G401.6 (cell line): Measurements from ENCODE around the gene ATP10D.

Source experiments
- FAIRE-seq: peaks from 2 replicates; lab custom pipeline; 2012; peaks lifted over from hg19 to GRCh38; lab: Jason Lieb, UNC

Gene ATP10D

DNA sequence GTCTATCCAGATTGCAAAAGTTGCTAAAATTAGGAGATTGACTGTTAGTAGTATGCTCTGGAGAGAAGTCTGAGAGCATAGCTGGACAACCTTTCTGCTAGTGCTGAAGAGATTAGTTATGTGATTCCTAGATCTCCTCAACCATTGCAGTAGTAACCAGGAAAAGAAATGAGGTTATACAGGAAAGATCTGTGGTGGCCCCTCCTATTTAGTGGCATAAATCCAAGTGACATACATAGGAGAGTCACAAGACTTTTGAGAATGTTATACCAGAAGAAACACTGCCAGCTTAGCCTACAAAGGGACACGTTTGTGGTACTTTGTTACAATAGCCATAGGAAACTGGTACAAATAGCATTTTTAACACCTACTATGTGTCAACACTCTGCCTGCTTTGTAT is 105.2 kb downstream of the ATP10D start:
- no peak for FAIRE-seq

DNA sequence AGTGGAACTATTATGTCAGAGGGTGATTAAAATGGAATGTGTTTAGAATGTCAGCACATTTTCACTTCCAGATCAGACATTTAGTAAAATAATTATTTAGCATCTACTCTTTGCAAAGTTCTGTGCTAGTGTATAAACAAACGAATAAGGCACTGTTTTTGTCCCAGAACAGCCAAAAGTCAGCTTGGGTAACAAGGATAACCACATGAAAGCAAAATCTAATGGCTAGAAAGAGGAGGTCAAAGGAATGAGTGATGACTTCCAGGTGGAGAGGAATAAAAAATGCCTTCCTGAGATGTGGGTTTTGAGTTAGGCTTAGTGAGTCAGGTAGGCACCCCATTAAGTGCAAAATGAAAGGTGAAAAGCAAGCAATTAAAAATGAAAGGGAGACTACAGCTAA is 112.6 kb downstream of the ATP10D start:
- FAIRE-seq = no peak

DNA sequence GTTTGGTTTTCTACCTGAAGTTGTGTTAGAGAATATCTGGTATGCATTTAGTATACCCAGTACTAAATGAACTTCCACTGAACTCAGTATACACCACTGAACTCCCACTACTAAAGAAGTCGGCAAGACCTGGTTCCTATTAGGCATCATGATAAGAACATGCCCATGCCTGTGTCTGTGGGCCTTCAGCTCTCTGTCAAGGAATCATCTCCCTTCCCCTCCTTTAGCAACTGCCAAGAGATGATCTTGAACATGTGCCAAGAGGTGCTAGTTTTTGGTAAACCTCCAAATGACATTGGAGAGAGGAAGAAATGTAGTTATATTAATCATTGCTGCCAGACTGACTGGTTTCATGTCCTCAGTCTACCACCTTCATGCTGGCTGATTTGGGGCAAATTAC is 113.2 kb downstream of the ATP10D start:
- FAIRE-seq = no peak

DNA sequence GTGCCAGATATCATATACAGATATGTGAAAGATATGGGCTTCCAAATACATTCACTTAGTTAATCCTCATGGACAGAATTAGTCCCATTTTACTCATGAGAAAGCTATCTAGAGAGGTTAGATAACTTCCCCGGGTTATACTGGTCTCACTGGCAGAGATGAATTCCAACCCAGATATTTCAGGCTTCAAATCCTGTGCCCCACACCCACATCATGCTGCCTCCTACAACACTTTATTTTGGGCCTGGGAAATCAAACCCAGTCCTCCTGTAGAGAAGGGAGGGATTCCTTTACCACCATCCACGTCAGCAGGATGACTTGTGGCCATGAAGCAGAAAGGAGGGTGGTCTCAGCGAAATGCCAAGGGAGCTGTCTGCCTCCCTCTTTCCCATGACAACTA is 113.8 kb downstream of the ATP10D start:
- FAIRE-seq = no peak

DNA sequence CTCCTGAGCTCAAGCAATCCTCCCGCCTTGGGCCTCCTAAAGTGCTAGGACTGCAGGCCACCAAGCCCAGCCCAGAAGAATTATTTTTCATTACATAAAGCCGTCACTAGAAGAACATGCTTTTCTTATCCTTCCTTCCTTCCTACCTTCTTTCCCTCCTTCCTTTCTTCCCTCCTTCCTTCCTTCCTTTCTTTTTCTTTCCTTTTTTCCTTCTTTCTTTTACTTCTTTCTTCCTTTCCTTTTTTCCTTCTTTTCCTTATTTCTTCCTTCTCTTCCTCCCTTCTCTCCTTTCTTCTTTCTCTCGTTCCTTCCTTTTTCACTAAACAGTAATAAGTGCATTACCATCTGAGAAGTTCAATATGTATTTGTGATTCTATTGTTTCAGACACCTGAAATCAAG is 121.4 kb downstream of the ATP10D start:
- FAIRE-seq = no peak

DNA sequence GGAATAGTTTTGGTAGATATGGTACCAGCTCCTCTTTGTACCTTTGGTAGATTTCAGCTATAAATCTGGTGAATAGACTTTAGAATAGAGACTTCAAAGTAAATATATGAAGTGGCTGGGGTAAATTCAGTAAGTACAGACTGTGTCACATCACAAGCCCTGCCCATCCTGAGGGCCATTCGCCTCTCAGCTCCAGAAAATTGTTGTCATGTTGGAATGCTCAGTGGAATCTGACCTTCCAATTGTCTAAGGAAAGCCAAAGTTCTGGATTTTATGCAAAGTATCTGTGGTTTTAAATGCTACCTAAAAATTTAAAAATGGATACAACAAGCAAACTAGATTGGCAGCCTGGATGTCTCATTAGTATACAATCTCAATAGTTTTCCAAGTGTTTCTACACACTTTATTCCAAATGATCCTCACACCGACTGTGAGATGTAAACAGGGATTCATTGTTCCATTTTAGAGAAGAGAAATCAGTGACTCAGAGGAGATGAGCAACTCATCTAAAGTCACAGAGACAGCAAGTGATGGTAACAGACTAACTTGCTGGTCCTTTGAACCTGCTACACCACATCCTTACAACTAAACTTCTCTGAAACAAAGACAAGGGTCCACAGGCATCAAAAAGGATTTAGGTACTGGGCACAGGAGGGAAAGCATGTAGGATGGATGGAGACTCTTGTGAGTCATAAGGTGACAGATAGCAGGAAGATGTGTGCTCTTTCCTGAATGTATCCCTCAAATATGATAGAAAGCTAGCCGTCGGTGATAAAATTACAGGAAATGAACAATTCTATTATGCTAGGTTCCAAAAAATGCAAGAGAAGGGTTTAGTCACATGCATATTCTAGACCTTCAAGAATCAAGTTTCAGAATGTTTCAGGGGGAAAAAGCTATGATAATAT is 127.3 kb downstream of the ATP10D start:
- no peak for FAIRE-seq

DNA sequence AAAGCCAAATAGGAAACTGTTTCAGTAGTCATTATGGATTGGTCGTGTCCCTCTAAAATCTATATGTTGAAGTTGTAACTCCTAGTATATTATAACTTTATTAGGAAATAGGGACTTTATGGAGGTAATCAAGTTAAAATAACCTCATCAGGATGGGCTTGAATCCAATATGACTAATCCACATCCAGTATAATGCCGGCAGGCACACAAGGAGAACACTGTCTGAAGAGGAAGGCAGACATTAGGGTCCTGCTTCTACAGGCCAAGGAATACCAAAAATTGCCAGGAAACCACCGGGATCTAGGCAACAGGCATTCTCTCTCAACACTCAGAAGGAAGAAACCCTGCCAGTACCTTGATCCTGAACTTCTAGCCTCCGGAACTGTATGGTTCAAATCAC is 130.3 kb downstream of the ATP10D start:
- no peak for FAIRE-seq

DNA sequence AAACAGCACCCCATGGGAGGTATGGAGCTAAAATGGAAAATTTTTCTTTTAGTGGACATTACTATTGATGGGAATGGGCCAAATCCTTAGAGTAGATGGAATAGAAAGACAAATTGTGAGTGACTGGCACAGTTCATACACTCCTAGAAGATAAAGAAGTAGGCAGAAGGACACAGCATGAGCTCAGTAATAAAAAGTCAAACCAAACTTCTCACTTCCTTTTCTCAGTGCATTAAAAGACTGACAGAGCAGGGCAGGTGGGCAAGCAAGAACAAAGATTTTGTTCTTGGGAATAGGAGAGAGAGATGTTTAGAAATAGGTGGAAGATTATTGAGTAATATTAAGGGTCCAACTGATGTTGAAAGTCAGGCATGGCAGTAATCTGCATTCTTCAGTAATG is 132.5 kb downstream of the ATP10D start:
- FAIRE-seq = no peak

DNA sequence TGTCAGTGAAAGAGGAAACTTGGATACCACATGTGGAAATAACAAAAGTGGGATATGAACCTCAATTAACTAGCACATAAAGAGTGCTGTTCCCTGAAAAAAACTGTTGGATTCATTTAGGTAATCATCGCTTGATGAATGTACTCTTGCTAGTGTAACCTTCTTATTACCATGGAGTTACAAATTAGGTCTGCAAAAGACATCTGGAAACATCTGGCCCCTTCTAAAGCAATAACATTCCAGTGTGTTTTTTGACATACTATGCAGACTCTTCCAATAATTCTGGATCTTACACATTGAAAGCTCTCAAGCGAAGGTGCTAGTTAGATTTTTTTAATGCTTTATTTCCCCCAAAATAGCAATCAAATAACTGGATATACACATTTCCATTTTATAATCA is 134.6 kb downstream of the ATP10D start:
- no peak for FAIRE-seq

DNA sequence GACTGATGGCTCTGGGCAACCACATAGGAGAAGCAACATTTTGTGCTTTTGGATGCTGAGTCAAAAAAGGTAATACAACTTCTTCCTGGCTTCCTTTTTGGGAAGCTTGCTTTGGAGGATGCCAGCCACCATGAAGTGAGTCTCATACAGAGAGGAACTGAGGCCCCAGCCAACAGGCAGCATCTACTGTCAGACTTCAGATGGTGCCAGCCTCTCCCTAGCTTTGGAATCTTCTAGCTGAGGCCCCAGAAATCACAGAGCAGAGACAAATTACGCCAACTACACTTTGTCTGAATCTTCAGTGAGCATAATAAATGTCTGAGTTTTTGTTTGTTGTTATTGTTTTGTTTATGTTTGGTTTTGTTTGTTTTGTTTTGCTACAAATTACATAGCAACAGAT is 136.1 kb downstream of the ATP10D start:
- FAIRE-seq = no peak

DNA sequence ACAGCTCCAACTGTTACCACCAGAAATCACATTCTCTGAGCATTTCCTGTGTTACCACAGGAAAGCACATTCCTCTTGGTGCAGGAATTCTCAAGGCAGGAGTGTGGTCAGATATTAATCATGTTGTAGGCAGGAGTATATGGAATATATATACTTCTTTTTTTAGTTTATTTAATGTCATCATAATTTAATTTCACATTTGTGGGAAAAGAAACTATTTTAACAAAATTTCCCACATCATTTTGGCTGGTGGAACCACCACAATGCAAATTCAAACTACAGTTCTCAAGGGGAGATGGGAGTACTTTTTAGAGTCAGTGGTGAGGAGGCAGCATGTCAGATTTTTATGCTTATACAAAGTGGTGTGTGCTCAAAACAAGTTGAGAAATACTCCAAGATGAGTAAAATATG is 139.0 kb downstream of the ATP10D start:
- no peak for FAIRE-seq

DNA sequence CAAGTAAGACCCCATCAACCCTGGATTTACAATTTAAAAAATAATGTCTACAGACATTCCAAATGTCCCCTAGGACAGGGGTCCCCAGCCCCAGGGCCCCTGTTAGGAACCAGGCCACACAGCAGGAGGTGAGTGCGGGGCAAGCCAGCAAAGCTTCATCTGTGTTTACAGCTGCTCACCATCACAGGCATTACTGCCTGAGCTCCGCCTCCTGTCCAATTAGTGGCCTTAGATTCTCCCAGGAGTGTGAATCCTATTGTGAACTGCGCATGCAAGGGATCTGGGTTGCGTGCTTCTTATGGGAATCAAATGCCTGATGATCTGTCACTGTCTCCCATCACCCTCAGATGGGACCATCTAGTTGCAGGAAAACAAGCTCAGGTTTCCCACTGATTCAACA is 146.1 kb downstream of the ATP10D start:
- no peak for FAIRE-seq

DNA sequence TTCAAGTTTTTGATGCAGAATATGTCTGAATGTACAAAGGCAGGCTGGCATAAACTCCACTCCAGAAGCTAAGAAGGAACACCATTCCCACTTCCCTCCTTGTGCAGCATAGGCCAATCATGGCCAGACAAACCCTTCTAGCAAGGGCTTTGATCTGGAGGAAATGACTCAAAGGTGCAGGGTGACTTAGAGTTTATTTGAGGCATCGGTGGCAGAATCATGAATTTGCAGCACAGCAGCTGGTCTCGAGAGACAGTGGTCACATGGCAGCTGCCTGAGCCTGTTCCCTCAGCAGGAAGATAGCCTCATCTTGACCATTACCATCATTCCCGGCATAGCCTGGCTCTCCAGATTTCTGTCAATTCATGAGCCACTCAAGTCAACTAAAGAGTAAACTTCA is 154.5 kb downstream of the ATP10D start:
- FAIRE-seq = no peak

DNA sequence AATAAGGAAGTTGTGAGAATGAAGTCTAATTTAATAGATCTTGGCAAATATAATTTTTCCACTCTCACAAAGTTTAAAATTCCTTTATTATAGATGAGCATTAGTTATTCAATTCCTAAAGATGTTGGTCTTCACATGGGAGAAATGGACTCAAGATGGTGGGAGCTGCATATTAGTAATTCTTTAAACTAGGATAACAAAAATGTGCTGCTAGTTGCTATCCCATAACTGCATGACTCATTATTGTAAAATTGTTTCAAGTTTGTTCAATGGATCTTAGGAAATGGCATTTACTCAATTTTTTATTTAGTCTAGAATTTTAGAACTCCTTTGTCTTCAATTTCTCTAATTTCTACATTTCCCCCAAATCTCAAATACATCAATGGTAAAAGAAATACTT is 155.8 kb downstream of the ATP10D start:
- FAIRE-seq = no peak

DNA sequence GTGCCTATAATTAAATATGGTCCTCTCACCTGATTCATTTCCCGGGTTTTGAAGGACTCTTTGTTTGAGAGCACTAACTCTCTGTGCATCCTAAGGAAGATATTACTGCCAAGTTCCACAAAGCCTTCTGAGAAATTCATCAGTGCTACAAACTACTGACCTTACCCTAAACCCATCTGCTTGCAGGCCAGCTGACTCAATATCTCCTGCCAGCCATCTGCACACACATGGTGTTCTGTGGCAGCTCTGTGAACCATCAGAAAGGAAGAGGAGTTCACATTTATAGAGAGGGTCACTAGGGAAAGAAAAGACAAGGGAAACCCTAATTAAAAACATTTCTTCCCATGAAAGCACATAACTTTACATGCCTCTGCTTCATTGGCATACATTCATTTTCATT is 156.7 kb downstream of the ATP10D start:
- no peak for FAIRE-seq

DNA sequence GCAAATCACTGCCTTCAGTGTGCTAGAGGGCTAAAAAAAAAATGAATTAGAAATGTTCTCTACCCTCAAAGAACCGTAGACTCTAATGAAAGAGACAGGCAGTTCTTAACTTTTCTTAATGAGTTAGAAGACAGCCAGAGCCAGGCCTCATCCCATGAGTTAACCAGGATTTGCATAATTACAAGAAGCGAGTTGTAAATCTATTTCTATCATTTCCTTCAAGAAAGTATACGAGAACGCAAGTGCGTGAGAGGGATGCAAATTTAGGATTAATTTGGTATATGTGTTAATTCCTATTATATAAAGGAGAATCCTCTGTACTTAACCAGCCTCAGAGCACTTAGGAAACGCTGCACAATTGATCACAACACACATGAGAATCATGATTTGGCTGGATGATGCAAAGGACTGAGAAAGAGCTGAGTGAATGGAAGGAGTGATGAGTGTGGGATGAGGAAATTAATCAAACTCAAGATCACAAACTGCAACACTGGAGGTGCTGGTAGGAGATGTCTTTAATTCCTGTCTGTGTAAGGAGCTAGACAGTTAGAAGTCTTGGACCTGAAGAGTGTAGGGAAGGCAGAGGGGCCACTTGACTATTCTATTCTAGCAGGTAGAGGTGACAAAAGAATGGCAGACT is 157.2 kb downstream of the ATP10D start:
- no peak for FAIRE-seq
